ENCODE measurements around the gene NR2F6. TPM values are rescaled to one million over a fixed set of nuclear protein-coding genes. Genes with fewer than 3 reads are reported as not detected.

Gene NR2F6
- polyA plus RNA-seq, 1 donor from 2014 or later: 1.3 TPM

DNA sequence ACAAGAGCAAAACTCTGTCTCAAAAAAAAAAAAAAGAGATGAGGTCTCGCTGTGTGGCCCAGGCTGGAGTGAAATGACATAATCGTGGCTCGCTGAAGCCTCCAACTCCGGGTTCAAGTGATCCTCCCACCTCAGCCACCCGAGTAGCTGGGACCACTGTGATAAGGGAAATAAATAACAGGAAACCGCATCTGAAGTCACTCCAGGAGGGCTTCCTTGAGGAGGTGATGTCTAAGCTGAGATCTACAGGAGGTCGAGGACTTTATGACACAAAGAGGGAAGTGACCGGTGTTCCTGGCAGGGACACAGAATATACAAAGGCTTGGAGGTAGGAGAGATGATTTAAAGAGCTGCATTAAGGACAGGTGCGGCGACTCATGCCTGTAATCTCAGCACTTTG lies 8.9 kb upstream of the NR2F6 start:
- no peaks in the 10 kb centered on the region for H3K4me1 Mint-ChIP-seq
- no peaks in the 10 kb centered on the region for H3K36me3 Mint-ChIP-seq
- H3K4me3 Mint-ChIP-seq: peak overlapping the region in 1 of 4 donors; percentile 14
- H3K27ac Mint-ChIP-seq: peak overlapping the region in 1 of 3 donors; percentile 84
- H3K27me3 Mint-ChIP-seq: no peaks in the 10 kb centered on the region
- no peaks in the 10 kb centered on the region for H3K9me3 Mint-ChIP-seq

DNA sequence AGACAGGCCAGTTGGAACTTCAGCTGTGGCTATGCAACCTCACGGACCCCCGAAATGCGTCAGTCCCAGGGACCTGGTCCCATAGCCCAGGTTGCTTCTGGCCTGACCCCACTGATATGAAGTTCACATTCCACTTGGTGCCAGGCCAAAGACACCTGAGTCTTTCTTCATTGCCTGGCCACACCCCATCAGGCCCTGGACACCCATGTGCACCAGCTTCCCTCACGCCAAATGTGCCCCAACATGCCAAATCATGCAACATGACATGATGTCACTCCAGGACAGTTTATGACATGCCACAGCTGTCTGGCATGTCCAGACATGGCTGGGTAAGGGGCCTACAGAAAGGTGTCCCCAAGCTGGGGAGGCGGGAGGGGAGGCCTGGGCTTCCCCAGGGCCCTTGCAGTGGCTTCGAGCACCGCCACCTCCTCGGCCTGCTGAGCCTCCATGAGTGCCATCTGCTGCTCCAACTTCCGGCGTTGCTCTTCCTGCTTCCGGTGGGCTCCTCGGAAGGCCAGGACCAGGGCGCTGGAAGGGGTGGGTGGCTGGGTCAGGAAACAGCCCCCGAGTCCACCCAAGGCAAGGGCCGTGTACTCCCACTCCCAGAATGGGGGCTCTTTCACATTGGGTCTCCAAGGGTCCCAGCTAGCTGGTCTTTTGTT lies 4.3 kb upstream of the NR2F6 start:
- no peaks in the 10 kb centered on the region for H3K9me3 Mint-ChIP-seq
- no peaks in the 10 kb centered on the region for H3K36me3 Mint-ChIP-seq
- peaks cover 0 to 4% (median 0%) of the 10 kb centered on the region in 3 donors for H3K4me1 Mint-ChIP-seq
- no peaks in the 10 kb centered on the region for H3K27me3 Mint-ChIP-seq
- peak overlapping the region in 2 of 3 donors; percentile 25 to 90 for H3K27ac Mint-ChIP-seq
- H3K4me3 Mint-ChIP-seq: peak overlapping the region in 2 of 4 donors; percentile 63 to 75

DNA sequence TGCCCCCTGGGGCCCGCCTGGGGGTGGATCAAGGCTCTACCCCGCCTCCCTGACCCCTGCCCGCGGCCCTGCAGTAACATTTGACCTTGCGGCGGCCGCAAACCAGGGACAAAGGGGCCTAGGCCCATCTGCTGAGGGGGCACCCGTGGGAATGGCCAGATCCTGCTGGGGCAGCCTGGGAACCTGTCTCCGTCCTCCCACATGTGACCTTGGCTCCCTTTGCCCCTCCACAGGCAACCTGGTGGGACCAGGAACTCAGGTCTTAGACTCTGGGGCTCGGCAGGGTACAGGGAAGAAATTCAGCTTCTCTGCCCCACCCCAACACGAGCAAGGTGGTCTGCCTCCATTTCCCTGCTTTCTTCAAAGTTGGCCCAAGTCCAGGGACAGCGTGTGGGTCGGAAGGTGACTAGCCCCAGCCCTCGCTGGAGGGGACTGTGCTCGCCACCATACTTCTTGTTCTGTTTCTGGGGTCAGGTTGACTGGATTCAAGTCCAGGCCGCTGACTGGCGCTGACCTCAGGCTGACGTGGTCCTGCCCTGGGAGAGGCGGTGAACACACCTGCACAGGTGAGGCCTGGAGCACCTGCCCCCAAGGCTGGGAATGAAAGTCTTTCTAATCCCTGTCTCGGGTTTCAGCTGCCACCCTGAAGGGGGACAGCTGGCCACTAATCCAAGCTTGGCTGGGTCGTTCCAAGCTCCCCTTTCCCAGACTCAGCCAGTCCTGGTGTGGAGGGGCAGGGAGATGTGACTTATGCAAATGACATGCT lies 2.5 kb upstream of the NR2F6 start:
- H3K4me3 Mint-ChIP-seq: peak overlapping the region in 1 of 4 donors; percentile 75
- H3K27ac Mint-ChIP-seq: peak overlapping the region in 2 of 3 donors; percentile 39 to 53
- no peaks in the 10 kb centered on the region for H3K9me3 Mint-ChIP-seq
- no peaks in the 10 kb centered on the region for H3K27me3 Mint-ChIP-seq
- peaks cover 0 to 5% (median 0%) of the 10 kb centered on the region in 3 donors for H3K4me1 Mint-ChIP-seq
- no peaks in the 10 kb centered on the region for H3K36me3 Mint-ChIP-seq

DNA sequence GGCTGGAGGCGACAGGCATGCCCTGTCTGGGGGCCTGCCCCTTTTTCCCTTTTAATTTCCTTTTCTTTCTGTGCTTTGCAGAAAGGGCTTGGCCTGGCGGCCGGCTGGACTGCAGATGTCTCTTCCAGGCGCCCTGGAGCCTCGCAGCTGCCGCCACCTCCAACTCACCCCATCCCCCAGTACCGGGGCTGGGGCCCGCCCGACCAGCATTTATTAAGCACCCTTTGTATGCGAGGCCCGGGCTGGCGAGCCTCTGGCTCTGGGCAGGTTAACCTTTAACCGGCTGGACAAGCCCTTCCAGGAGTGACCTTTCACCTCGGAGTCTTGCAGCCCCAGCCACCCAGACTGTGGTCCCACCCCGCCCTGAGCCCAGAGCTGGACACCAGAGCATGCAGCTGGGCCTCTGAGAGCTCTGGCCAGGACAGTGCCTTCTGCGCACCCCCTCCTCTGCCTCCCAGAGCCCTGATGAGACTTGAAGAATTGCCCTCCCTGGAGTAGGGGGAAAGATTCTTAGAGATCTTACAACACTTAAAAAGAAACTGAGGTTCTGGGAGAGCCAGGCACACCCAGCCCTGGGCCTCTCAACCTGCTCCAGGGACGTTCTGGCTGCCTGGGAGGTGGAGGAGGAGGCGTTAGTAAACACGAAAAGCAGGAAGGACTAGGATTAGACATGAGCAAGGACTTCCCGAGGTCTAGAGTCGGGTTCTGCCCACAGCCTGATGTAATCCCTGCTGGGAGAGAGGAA lies 1.1 kb upstream of the NR2F6 start:
- Mint-ChIP-seq H3K27me3 (no peaks in the 10 kb centered on the region), H3K36me3 (no peaks in the 10 kb centered on the region), H3K27ac (peak overlapping the region in 2 of 3 donors; percentile 72 to 79), H3K4me3 (peak overlapping the region; percentile 89 to 97 (median 92)), H3K9me3 (no peaks in the 10 kb centered on the region), H3K4me1 (peaks cover 0 to 11% (median 5%) of the 10 kb centered on the region in 3 donors)

DNA sequence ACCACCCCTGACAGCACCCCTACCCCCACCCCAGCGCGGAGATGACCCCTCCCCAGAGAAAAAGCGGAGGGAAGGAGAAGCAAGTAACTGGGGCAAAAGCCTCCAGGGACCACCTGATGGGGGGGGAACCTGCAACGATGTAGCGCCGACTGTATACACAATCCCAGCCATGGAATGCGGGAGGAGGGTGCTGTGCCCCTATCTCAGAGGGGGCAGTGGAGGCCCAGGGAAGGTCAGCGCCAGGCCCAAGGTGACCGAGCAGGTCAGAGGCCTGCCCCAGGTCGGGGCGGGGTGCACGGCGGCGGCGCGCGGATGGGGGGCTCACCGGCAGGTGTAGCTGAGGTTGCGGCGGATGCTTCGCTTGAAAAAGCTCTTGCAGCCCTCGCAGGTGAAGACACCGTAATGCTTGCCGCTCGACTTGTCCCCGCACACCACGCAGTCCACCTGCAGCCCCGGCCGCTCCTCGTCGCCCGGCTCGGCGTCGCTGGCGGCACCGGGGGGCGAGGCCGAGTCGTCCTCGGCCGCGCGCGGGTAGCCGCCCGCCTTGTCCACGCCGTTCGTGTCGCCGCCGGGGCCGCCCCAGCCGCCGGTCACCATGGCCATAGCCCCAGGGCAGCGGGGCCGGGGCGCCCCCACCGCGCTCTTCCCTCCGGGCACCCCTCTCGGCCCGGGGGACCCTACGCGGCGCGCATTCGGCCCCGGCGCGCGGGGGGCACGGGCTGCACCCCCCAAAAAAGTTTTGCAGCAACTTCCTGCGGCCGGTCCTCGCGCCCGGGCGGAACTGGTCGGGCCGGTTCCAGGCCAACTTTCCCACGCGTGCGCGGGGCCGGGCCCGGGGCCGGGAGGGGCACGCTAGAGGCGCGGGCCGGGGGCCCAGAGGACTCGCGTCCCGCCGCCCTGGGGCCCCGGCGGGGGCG lies 843 bp downstream of the NR2F6 start:
- H3K4me3 Mint-ChIP-seq: peak overlapping the region; percentile 65 to 82 (median 68)
- H3K27me3 Mint-ChIP-seq: no peaks in the 10 kb centered on the region
- no peaks in the 10 kb centered on the region for H3K36me3 Mint-ChIP-seq
- H3K27ac Mint-ChIP-seq: no peak overlapping the region
- peaks cover 4 to 11% (median 5%) of the 10 kb centered on the region in 3 donors for H3K4me1 Mint-ChIP-seq
- no peaks in the 10 kb centered on the region for H3K9me3 Mint-ChIP-seq

DNA sequence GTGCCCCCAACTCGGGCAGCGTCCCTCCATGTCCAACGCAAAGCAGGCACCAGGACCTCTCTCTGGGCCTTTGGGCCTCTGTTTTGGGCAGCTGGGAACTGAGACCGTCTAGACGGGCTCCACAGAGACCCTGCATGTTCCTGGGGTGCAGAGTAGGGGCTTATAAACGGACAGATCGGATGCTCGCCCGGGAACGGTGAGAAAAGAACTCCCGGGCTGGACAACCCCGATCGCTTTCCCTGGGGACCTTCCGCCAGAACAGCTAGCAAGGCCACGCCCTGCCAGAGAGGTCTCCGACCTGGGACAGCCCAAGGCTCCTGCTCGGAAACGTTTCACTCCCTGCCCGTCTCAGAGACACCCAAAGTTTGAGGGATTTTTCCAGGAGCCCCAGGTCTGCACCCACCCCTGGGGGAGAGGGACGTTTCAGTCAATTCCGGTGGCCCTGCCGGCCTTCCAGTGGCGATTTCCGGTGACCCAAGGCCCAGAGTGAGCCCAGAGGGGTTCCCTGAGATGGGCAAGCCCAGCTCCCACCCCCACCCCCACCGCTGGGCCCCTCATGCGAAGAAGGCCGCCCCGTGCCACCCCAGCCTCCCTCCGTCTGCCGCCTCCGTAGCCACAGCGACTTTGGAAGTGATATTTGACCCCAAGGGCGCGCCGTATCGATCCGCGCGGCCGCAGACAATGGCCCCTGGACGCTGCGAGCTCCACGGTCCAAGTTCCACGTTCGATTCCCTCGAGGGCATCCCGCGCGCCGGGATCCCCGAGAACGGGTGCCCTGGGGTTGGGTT lies 1.7 kb downstream of the NR2F6 start:
- peak overlapping the region in 1 of 3 donors; percentile 58 for H3K27ac Mint-ChIP-seq
- peaks cover 4 to 11% (median 5%) of the 10 kb centered on the region in 3 donors for H3K4me1 Mint-ChIP-seq
- H3K36me3 Mint-ChIP-seq: no peaks in the 10 kb centered on the region
- H3K4me3 Mint-ChIP-seq: peak overlapping the region; percentile 67 to 82 (median 73)
- no peaks in the 10 kb centered on the region for H3K27me3 Mint-ChIP-seq
- no peaks in the 10 kb centered on the region for H3K9me3 Mint-ChIP-seq

DNA sequence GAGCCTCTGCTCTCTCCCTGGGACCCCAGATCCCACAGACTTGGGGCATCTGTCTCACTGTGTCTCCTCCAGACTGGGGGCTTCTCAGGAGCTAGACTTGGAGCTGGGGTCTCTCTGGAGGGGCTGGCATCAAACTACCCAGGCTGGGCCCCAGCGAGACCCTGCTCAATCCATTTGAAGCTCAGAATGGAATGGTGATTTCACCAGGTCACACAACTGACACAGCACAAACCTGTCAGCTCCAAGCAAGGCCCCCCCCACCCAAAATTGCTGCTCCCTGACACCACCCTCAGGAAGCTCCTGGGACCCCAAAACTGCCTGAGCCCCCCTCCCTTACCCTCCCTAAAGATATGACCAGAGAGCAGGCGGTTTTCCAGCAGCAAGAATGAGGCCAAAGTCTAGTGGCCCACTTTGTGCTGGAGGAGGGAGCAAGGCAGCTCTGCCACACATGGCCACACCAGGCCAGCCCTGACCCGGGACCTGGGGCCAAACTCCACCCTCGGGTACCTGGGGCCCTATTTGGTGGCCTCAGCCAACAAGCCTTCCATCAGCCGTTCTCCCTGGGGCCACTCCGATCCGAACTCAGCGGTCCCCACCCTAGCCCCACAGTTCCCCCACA lies 2.4 kb downstream of the NR2F6 start:
- Mint-ChIP-seq H3K4me3 (peak overlapping the region in 2 of 4 donors; percentile 30 to 67), H3K4me1 (peaks cover 4 to 11% (median 5%) of the 10 kb centered on the region in 3 donors), H3K27ac (peak overlapping the region in 2 of 3 donors; percentile 58 to 82), H3K27me3 (no peaks in the 10 kb centered on the region), H3K36me3 (no peaks in the 10 kb centered on the region), H3K9me3 (no peaks in the 10 kb centered on the region)

DNA sequence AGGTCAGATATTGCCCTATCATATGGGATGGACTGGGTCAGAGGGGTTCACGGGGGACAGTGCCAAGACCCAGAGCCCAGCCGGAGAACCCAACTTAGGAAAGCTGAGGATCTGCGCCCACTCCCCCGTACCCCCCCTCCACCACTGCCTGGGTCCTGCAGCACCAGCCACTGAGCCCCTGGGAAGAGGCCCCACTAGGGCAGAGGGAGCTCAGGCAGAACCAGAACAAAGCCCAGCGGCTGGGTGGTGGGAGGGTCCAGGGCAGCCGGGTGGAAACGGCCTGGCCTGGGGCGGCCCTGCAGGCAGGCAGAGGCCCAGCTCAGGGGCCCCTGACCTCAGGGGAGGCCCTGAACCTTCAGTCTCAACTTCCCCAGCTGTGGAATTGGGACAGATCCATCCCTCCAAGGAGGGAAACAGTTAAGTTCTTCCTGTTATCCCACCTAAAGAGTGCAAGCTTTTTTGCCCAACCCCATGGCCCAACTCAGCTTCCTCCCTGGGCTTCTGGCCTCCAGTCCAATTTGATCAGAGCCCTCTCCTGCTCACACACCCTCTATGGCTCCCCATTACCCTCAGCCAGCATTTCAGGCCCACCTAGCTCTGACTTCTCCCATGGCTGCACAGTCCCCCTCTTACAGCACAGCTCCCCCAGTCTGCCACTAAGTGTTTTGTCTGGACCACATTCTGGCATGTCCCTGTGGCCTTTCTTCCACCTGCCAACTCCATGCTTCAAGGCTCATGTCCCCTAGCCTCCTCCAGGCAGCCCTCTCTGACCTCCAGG lies 3.1 kb downstream of the NR2F6 start:
- Mint-ChIP-seq H3K9me3 (no peaks in the 10 kb centered on the region), H3K27me3 (no peaks in the 10 kb centered on the region), H3K36me3 (no peaks in the 10 kb centered on the region), H3K4me3 (peak overlapping the region in 3 of 4 donors; percentile 15 to 64 (median 49)), H3K27ac (peak overlapping the region in 2 of 3 donors; percentile 56 to 82), H3K4me1 (peaks cover 4 to 11% (median 5%) of the 10 kb centered on the region in 3 donors)

DNA sequence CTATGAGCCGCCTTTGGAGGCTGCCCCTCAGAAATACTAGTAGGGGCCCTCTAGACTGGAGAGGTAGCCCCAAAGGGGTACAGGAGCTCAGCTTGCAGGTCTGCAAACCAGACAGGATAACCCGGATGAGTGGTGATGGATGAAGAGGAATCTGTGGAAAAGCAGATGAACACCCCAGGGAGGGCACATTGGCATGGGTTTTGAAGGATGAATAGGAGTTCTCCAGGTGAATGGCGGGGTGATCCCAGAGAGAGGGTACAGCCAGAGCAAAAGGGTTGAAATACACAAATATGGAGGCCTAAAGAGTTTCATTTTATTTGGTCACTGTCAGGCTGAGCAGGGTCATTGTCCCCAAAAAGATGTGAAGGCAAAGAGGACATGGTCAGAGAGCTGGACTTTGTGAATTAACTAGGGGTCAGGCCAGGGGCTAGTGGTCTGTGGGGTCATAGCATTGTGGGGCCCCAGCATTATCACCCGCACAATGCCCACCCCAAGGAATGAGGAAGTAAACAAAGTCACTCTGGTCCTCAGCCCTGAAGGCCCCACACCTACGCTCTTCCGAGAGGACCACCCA lies 4.8 kb downstream of the NR2F6 start:
- Mint-ChIP-seq H3K27ac (peak overlapping the region in 2 of 3 donors; percentile 72 to 84), H3K4me1 (peaks cover 4 to 8% (median 5%) of the 10 kb centered on the region in 3 donors), H3K9me3 (no peaks in the 10 kb centered on the region), H3K4me3 (peak overlapping the region in 2 of 4 donors; percentile 12 to 64), H3K27me3 (no peaks in the 10 kb centered on the region), H3K36me3 (no peaks in the 10 kb centered on the region)

DNA sequence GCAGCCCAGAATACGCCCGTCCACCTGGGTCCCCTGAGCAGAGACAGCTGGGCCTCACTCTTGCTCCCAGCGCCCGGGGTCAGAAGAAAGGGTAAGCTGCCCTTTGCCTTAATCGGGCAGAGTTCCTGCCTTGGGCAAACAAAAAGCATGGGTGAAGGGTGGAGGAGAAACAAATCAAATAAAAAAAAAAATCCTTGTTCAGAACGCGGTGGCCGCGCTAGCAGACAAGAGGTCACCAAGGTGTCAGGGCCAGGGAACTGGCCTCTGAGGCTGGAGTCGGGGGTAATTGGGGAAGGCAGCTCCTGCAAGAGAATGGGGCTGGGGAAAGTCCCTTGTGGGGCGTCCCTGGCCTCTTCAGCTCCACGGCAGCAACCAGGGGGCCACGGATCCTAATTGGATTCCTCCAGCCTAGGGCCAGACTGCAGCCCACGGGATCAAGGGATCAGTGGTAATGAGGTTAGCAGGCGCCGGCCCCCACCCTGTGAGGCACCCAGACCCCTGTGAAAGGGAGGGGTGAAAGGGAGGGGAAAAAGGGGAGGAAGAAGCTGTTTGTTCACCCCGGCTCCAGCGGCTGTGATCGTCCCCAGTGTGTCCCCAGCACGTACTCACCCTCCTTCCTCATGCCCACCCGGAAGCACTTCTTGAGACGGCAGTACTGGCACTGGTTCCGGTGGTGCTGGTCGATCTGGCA lies 5.5 kb downstream of the NR2F6 start:
- Mint-ChIP-seq H3K9me3 (no peaks in the 10 kb centered on the region), H3K27ac (peak overlapping the region in 1 of 3 donors; percentile 72), H3K27me3 (no peaks in the 10 kb centered on the region), H3K4me1 (peaks cover 4 to 8% (median 5%) of the 10 kb centered on the region in 3 donors), H3K4me3 (peak overlapping the region in 2 of 4 donors; percentile 12 to 64), H3K36me3 (no peaks in the 10 kb centered on the region)

DNA sequence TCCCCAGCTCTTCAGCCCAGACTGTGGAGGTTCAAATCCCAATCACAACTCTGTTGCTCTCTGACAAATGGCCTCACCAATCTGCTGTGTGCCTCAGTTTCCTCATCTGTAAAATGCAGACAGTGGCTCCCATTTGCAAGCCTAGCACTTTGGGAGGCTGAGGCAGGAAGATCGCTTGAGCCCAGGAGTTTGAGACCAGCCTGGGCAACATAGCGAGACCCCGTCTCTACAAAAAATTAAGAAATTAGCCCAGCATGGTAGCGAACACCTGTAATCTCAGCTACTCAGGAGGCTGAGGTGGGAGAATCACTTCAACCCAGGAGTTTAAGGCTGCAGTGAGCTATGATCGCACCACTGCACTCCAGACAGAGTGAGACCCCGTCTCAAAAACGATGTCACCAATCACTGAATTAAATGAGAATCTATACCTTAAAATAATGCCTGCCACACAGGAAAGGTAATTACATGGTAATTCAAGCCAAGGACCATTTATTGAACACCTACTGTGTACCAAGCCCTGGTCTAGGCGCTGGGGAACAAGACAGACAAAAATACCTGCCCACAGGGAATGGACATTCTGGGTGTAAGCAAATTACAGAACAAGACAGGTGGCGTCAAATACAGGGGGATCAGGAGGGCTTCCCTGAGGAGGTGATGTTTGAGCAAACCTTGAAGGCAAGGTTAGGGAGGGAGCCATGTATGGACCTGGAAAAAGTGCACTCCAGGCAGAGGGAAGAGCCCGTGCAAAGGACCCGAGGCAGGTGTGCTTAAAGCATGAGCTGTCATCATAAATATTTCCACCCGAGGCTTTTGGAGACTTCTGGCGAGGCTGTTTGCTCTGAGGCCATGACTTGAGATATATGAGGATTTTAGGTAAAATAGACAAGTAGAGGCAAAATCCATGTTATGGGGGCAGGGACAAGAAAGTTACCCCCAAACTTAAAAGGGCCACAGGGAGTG lies 7.7 kb downstream of the NR2F6 start:
- Mint-ChIP-seq H3K27ac (no peak overlapping the region), H3K4me3 (peak overlapping the region in 1 of 4 donors; percentile 74), H3K27me3 (no peaks in the 10 kb centered on the region), H3K36me3 (no peaks in the 10 kb centered on the region), H3K9me3 (no peaks in the 10 kb centered on the region), H3K4me1 (peaks cover 5 to 8% (median 8%) of the 10 kb centered on the region in 3 donors)
